ENCODE measurements around the gene CES2. TPM values are rescaled to one million over a fixed set of nuclear protein-coding genes. Genes with fewer than 3 reads are reported as not detected.

CES2 gene
- total RNA-seq, 4 donors from 2014 or later: 49.7 to 69.4 (median 53.6) TPM

- WGBS, 2 donors: 0% methylated on average over 9 to 14 of the region's 23 CpGs
- Histone ChIP-seq H3K9me3 (no peaks in the 10 kb centered on the region), H3K36me3 (peaks cover 9 to 14% of the 10 kb centered on the region in 2 donors), H3K27me3 (no peaks in the 10 kb centered on the region), H3K4me3 (replicated peaks in 1 of 3) (peak overlapping the region in 2 of 3 donors; percentile 25 to 28), H3K27ac (no peak overlapping the region), H3K4me1 (peaks cover 10 to 11% of the 10 kb centered on the region in 2 donors)
- peak; percentile 83 to 87 for DNase-seq
- peak in 1 of 2 donors; percentile 16 for TF ChIP-seq POLR2A (IDR thresholded peaks at IDR 0.05)
- TF ChIP-seq CTCF (IDR thresholded peaks at IDR 0.05): peak; percentile 78 to 91 (median 87)
- intact Hi-C loops (cut with DNase I): no loop called here
Observed at GRCh38 chr16:66947302-66948065, 12.2 kb downstream of the CES2 start.

GRCh38 chr16:66948134-66948836 is 13.0 kb downstream of the CES2 start:
- Histone ChIP-seq H3K27me3 (no peaks in the 10 kb centered on the region), H3K9me3 (no peaks in the 10 kb centered on the region), H3K36me3 (peaks cover 1 to 7% of the 10 kb centered on the region in 2 donors), H3K4me1 (peaks cover 10 to 11% of the 10 kb centered on the region in 2 donors), H3K4me3 (replicated peaks in 1 of 3) (peak overlapping the region in 2 of 3 donors; percentile 25 to 28), H3K27ac (no peak overlapping the region)
- peak; percentile 54 to 68 for DNase-seq
- TF ChIP-seq POLR2A (IDR thresholded peaks at IDR 0.05) (no peak), CTCF (IDR thresholded peaks at IDR 0.05) (no peak)
- WGBS, 2 donors: 1 to 3% methylated on average over 15 to 25 of the region's 44 CpGs
- intact Hi-C loops (cut with DNase I): no loop called here

- intact Hi-C loops (cut with DNase I): no loop called here
- H3K36me3 ChIP-seq: peaks cover 0 to 1% of the 10 kb centered on the region in 2 donors
- H3K27me3 ChIP-seq: no peaks in the 10 kb centered on the region
- DNase-seq: no peak
- H3K4me3 ChIP-seq (replicated peaks in 1 of 3): peak overlapping the region in 1 of 3 donors; percentile 28
- no peak overlapping the region for H3K27ac ChIP-seq
- H3K9me3 ChIP-seq: no peaks in the 10 kb centered on the region
- TF ChIP-seq CTCF (IDR thresholded peaks at IDR 0.05) (no peak), POLR2A (IDR thresholded peaks at IDR 0.05) (no peak)
- WGBS, 2 donors: 33 to 41% methylated on average over 3 to 12 of the region's 21 CpGs
- peaks cover 10 to 11% of the 10 kb centered on the region in 2 donors for H3K4me1 ChIP-seq
Observed at GRCh38 chr16:66948837-66949225, 13.5 kb downstream of the CES2 start.

- no peak overlapping the region for H3K4me3 ChIP-seq (replicated peaks in 1 of 3)
- H3K4me1 ChIP-seq: peaks cover 10 to 11% of the 10 kb centered on the region in 2 donors
- TF ChIP-seq POLR2A (IDR thresholded peaks at IDR 0.05): no peak
- TF ChIP-seq CTCF (IDR thresholded peaks at IDR 0.05): no peak
- intact Hi-C loops (cut with DNase I): no loop called here
- no peak for DNase-seq
- H3K27me3 ChIP-seq: no peaks in the 10 kb centered on the region
- WGBS, 2 donors: 82% methylated on average over 6 of the region's 6 CpGs
- no peaks in the 10 kb centered on the region for H3K36me3 ChIP-seq
- no peaks in the 10 kb centered on the region for H3K9me3 ChIP-seq
- H3K27ac ChIP-seq: no peak overlapping the region
Observed at GRCh38 chr16:66949472-66949871, 14.2 kb downstream of the CES2 start.

GRCh38 chr16:66950437-66950836 is 15.1 kb downstream of the CES2 start:
- no peak overlapping the region for H3K4me3 ChIP-seq (replicated peaks in 1 of 3)
- intact Hi-C loops (cut with DNase I): no loop called here

More at GRCh38 chr16:66950437-66950836, 15.1 kb downstream of the CES2 start:
- 76 to 81% methylated on average over 2 of the region's 2 CpGs for WGBS, 2 donors
- no peaks in the 10 kb centered on the region for H3K27me3 ChIP-seq
- no peaks in the 10 kb centered on the region for H3K36me3 ChIP-seq
- H3K27ac ChIP-seq: no peak overlapping the region
- DNase-seq: no peak
- peaks cover 10 to 11% of the 10 kb centered on the region in 2 donors for H3K4me1 ChIP-seq
- TF ChIP-seq CTCF (IDR thresholded peaks at IDR 0.05) (no peak), POLR2A (IDR thresholded peaks at IDR 0.05) (no peak)
- H3K9me3 ChIP-seq: no peaks in the 10 kb centered on the region

All from thyroid gland (tissue), 4 donors.